Esophagus squamous epithelium (tissue), 5 donors: Measurements from ENCODE around the gene RAB5B. TPM values are rescaled to one million over a fixed set of nuclear protein-coding genes. Genes with fewer than 3 reads are reported as not detected.
A peak's percentile ranks its signal among the peaks of the same experiment; 100 is the strongest.

Experiments used
- DNase-seq: peaks from one replicate; lab custom pipeline; 2025; lab: John Stamatoyannopoulos, UW
- H3K27ac ChIP-seq, 4 donors: fragments of 200-600 bp; sonication (generic); one replicate each; pipeline ENCODE4 v1.5.1; 2016 to 2019; ENCODE audit warnings: mild to moderate bottlenecking in 1 of 4
- H3K27me3 ChIP-seq, 4 donors: fragments of 200-600 bp; sonication (generic); 1 replicate in 3 of 4; 2 replicates in 1 of 4; pipeline versions ENCODE4 v1.5.1 to v1.6.0; 2017 to 2021; ENCODE audit warnings: antibody characterized with exemption in 1 of 4
- H3K36me3 ChIP-seq, 3 donors: fragments of 200-600 bp; sonication (generic); one replicate each; pipeline ENCODE4 v1.5.1; 2016 to 2019
- H3K4me1 ChIP-seq, 3 donors: fragments of 200-600 bp; sonication (generic); one replicate each; pipeline ENCODE4 v1.5.1; 2017 to 2019
- H3K4me3 ChIP-seq, 4 donors: fragments of 200-600 bp; sonication (generic); 1 replicate in 3 of 4; 2 replicates in 1 of 4; pipeline ENCODE4 v1.5.1; 2016 to 2019; ENCODE audit warnings: mild to moderate bottlenecking in 2 of 4, moderate library complexity in 1 of 4
- H3K9me3 ChIP-seq, 3 donors: fragments of 200-600 bp; sonication (generic); one replicate each; pipeline ENCODE4 v1.5.1; 2016 to 2019
- POLR2A ChIP-seq, 4 donors: fragments of 450-650 bp; IDR thresholded peaks; one replicate each; pipeline ENCODE4 v1.6.1; 2017; ENCODE audit warnings: antibody characterized with exemption in 4 of 4, mild to moderate bottlenecking in 4 of 4, moderate library complexity in 3 of 4
- WGBS, 2 donors: methylation state at CpG; one replicate each; pipeline ENCODE4 v1.1.5; 2018; 5-methylcytosine and 5-hydroxymethylcytosine counted together
- intact Hi-C: fragments of 100-400 bp; cut with DNase I; formaldehyde crosslinking; loops from one replicate; pipeline ENCODE4 v1.15.0; 2022
- total RNA-seq, 4 donors: library from RNA; depleted of rRNA; stranded (reverse); fragments of >200 nt; gene quantifications; one replicate each; pipeline ENCODE4 v1.1.0, GENCODE V29; 2016
- TF ChIP-seq, protein P1 (sequence below), 6 experiments: fragments of 450-650 bp in 4 of 6; fragments of 200-600 bp in 2 of 6; sonication (generic) in 2 of 6; IDR thresholded peaks; one replicate each; pipeline ENCODE4 v1.5.1; 2016 to 2019; ENCODE audit warnings: antibody characterized with exemption in 6 of 6, mild to moderate bottlenecking in 4 of 6, moderate library complexity in 4 of 6
- donor health status: DM: yes; HTN: yes; CAD: no.

Gene RAB5B
- total RNA-seq, 4 donors from 2014 or later = 78.2 to 94.2 (median 86.4) TPM

DNA sequence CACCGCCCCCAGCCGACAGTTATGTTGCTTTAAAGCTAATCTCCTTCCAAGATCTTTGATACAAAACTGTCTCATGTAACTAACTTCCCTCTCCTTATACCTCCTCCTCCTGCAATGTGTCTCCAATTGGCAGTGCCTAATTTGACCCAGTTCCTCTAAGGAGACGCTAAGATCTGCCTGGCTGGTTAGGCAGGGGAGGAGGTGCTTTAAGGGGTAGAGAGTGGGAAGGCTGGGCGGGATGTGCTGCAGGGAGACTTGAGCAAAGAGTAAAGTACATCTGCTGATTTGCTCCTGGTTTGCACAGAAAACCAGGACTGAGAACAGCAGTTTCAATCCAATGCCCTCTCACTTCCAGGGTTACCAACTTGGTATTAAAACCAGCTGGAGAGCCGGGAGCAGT lies 39.6 kb downstream of the RAB5B start:
- peaks cover 0 to 29% (median 0%) of the 10 kb centered on the region in 3 donors for H3K4me1 ChIP-seq
- no peak overlapping the region for H3K4me3 ChIP-seq
- no peak for DNase-seq
- H3K9me3 ChIP-seq = no peaks in the 10 kb centered on the region
- no peak for TF ChIP-seq POLR2A (IDR thresholded peaks at IDR 0.05)
- TF ChIP-seq, protein P1, sequence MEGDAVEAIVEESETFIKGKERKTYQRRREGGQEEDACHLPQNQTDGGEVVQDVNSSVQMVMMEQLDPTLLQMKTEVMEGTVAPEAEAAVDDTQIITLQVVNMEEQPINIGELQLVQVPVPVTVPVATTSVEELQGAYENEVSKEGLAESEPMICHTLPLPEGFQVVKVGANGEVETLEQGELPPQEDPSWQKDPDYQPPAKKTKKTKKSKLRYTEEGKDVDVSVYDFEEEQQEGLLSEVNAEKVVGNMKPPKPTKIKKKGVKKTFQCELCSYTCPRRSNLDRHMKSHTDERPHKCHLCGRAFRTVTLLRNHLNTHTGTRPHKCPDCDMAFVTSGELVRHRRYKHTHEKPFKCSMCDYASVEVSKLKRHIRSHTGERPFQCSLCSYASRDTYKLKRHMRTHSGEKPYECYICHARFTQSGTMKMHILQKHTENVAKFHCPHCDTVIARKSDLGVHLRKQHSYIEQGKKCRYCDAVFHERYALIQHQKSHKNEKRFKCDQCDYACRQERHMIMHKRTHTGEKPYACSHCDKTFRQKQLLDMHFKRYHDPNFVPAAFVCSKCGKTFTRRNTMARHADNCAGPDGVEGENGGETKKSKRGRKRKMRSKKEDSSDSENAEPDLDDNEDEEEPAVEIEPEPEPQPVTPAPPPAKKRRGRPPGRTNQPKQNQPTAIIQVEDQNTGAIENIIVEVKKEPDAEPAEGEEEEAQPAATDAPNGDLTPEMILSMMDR (IDR thresholded peaks at IDR 0.05) = no peak
- peaks cover 0 to 8% (median 0%) of the 10 kb centered on the region in 3 donors for H3K36me3 ChIP-seq
- peak overlapping the region in 1 of 4 donors; percentile 38 for H3K27ac ChIP-seq
- intact Hi-C loops = no loop called here
- WGBS, 2 donors = 72 to 81% methylated on average over 3 to 5 of the region's 5 CpGs
- H3K27me3 ChIP-seq = no peaks in the 10 kb centered on the region

DNA sequence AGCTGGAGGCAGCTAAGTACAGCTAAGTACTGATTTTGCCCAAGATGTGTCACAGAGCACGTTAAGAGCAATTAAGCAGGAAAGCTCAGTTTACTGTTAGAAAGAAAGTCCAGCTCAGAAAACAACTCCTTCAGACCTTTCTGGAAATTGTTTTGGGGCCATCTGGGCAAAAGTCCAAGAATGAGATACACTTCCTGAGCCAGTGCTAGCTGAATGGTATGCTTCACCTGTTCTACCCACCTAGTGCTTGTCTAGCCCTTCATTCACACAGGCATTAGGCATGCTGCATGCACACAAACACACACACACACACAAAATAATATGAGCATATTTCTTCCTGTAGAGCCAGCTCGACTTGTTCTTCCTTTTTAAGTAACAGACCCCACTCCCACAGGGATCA lies 40.3 kb downstream of the RAB5B start:
- H3K9me3 ChIP-seq = no peaks in the 10 kb centered on the region
- peaks cover 0 to 26% (median 0%) of the 10 kb centered on the region in 3 donors for H3K4me1 ChIP-seq
- peak overlapping the region in 1 of 4 donors; percentile 38 for H3K27ac ChIP-seq
- no peak overlapping the region for H3K4me3 ChIP-seq
- no peak for TF ChIP-seq POLR2A (IDR thresholded peaks at IDR 0.05)
- intact Hi-C loops = no loop called here
- 51 to 56% methylated on average over 2 of the region's 2 CpGs for WGBS, 2 donors
- no peaks in the 10 kb centered on the region for H3K27me3 ChIP-seq
- H3K36me3 ChIP-seq = peaks cover 0 to 15% (median 0%) of the 10 kb centered on the region in 3 donors
- DNase-seq = no peak

GRCh38 chr12:56017181-56017580 lies 43.3 kb downstream of the RAB5B start:
- peaks cover 0 to 19% (median 0%) of the 10 kb centered on the region in 3 donors for H3K36me3 ChIP-seq
- WGBS, 2 donors = 84 to 87% methylated on average over 4 of the region's 4 CpGs
- no peak for TF ChIP-seq POLR2A (IDR thresholded peaks at IDR 0.05)
- TF ChIP-seq, protein P1 (IDR thresholded peaks at IDR 0.05) = no peak
- H3K4me3 ChIP-seq = no peak overlapping the region
- H3K27ac ChIP-seq = no peak overlapping the region
- H3K27me3 ChIP-seq = no peaks in the 10 kb centered on the region
- no peaks in the 10 kb centered on the region for H3K9me3 ChIP-seq
- peaks cover 11 to 49% (median 11%) of the 10 kb centered on the region in 3 donors for H3K4me1 ChIP-seq
- DNase-seq = no peak
- intact Hi-C loops = no loop called here

DNA sequence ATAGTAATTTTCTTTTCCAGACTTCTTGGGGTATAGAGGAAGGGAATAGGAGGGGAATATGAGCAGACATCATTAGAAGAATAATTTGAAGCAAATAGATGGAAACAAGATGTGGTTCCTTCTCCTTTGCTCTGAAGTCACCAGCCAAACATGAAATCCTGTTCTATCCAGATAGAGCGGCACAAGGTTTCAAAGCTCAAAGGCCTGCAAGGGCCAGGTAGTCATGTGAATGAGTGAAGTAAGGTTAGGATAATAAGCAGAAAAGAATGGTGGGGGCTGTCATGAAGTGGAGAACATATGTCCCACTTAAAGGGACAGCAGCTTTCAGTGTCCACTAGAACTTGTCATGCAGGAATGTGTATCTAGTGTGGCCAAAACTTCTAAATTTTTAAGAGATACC lies 44.5 kb downstream of the RAB5B start:
- H3K4me3 ChIP-seq = no peak overlapping the region
- DNase-seq = no peak
- TF ChIP-seq, protein P1 (IDR thresholded peaks at IDR 0.05) = no peak
- TF ChIP-seq POLR2A (IDR thresholded peaks at IDR 0.05) = no peak
- H3K4me1 ChIP-seq = peaks cover 12 to 48% (median 12%) of the 10 kb centered on the region in 3 donors
- intact Hi-C loops = no loop called here
- 100% methylated on average over 1 of the region's 1 CpG for WGBS, 2 donors
- no peak overlapping the region for H3K27ac ChIP-seq
- peaks cover 0 to 19% (median 0%) of the 10 kb centered on the region in 3 donors for H3K36me3 ChIP-seq
- no peaks in the 10 kb centered on the region for H3K9me3 ChIP-seq
- no peaks in the 10 kb centered on the region for H3K27me3 ChIP-seq

GRCh38 chr12:56020423-56021184 lies 46.7 kb downstream of the RAB5B start, which contains the start of gene IKZF4:
TSS of gene IKZF4 (plus strand) at chr12:56021043. CDS start at chr12:56021494, 451 bp downstream.
- TF ChIP-seq, protein P1 (IDR thresholded peaks at IDR 0.05) = no peak
- TF ChIP-seq POLR2A (IDR thresholded peaks at IDR 0.05) = no peak
- DNase-seq = no peak

More at GRCh38 chr12:56020423-56021184, 46.7 kb downstream of the RAB5B start, which contains the start of gene IKZF4:
- Histone ChIP-seq H3K4me1 (peaks cover 12 to 26% (median 12%) of the 10 kb centered on the region in 3 donors), H3K36me3 (peaks cover 0 to 30% (median 0%) of the 10 kb centered on the region in 3 donors), H3K4me3 (peak within 1 kb of the TSS in 3 of 4 donors; percentile 33 to 49 (median 33)), H3K9me3 (no peaks in the 10 kb centered on the region), H3K27ac (peak within 1 kb of the TSS; percentile 47 to 88 (median 72)), H3K27me3 (no peaks in the 10 kb centered on the region)
- intact Hi-C loops = no loop called here
- 34 to 45% methylated on average over 3 to 8 of the region's 10 CpGs for whole genome bisulfite sequencing, 2 donors
